HG03108 (cell line): ENCODE results near the gene FCER1G.

Source experiments
- ATAC-seq: cut with Tn5 transposase; IDR thresholded peaks from one replicate; pipeline ENCODE4 v1.9.1; 2021; ENCODE audit warnings: moderate library complexity; ENCODE audit not compliant: unreplicated experiment

The FCER1G gene

DNA sequence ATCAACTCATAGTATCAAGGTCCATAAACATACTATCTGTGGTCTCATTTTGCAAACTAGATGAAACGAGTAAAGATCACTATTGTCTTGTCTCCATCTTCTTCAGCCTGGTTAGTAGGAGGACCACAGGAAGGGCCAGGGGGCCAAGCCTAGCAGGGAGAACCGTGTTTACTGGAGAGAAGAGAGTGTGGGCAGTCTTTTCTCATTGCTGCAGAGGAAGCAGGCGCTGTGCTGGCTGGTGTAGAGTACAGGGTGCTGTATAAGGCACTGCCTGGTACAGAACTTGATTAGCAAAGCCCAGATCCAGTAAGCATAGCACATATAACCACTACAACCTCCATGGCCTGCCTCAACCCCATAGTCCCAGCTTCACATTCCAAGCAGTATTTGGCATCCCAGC lies 27.8 kb upstream of the FCER1G start:
- no peak for ATAC-seq

DNA sequence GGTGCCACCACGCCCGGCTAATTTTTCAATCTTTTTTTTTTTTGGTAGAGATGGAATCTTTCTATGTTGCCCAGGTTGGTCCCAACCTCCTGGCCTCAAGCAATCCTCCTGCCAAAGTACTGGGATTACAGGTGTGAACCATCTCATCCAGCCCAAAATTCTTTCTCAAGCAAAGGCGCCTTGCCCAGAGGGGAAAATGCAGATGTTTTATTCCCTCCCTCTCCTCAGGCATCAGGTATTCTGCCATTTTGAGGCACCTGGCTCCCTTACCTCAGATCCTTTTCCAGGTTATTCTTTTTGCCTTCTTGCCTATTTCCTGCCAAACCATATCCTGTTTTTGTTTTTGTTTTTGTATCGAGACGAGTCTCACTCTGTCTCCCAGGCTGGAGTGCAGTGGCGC lies 26.7 kb upstream of the FCER1G start:
- no peak for ATAC-seq

DNA sequence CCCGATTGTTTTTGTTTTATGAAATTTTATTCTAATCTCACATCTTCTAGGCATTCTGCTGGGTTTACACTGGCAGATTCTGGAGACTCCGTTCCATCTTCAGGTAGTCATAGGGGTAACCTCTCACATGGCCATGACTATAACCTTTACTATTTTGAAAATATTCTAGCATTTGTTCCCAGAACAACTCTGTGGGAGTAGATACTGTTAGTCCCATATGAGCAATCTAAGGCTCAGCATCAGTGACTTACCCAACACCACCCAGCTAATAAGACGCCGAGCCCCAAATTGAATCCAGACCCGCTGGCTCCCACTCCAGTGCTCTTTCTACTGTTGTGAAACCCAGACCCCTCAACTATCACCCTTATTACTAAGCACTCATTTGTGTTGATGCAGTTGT lies 26.1 kb upstream of the FCER1G start:
- ATAC-seq, result no peak

DNA sequence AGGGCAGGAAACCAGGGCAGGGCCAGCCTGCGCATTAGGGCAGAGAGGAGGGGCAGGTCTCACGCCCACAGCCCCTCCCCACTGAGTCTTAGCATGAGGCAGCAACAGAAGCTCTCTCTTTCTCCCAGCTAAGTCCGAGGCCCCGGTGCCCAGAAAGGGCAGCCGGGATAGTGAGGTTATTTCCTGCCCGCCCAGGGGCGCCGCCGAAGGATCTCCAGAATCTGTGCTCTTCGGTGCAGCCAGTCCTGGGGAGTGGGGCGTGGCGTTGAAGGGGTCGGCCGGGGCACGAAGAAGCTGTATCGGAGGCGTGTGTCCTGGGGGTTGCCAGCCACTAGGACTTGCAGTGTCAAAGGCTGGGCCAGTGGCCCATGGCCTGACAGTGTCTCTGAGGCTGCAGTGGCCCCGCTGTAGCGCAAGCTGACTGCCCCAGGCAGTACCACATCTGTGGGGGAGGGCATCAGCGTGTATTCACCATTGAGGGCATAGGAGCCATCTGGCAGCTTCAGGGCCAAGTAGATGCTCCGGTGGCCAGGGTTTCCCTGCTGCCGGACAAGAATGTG lies 24.1 kb upstream of the FCER1G start:
- ATAC-seq, result no peak

DNA sequence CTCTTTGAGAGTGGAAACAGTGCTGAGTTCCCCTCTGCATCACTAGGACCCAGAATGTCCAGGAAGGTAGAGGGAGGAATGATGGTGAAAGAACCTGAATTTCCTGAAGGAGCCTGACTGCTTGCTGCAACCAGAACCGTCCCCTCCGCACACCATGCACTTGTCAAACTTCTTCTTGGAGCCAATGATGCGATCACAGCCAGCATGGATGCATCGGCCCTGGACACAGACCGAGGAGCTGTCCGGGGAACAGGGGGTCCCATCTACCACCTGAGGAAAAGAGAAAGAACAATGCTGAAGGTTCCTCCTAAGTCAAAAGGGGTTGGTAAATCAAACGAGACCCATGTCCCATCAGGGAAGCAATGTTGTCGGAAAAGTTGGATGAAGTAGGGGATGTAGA lies 23.1 kb upstream of the FCER1G start:
- ATAC-seq, result no peak

DNA sequence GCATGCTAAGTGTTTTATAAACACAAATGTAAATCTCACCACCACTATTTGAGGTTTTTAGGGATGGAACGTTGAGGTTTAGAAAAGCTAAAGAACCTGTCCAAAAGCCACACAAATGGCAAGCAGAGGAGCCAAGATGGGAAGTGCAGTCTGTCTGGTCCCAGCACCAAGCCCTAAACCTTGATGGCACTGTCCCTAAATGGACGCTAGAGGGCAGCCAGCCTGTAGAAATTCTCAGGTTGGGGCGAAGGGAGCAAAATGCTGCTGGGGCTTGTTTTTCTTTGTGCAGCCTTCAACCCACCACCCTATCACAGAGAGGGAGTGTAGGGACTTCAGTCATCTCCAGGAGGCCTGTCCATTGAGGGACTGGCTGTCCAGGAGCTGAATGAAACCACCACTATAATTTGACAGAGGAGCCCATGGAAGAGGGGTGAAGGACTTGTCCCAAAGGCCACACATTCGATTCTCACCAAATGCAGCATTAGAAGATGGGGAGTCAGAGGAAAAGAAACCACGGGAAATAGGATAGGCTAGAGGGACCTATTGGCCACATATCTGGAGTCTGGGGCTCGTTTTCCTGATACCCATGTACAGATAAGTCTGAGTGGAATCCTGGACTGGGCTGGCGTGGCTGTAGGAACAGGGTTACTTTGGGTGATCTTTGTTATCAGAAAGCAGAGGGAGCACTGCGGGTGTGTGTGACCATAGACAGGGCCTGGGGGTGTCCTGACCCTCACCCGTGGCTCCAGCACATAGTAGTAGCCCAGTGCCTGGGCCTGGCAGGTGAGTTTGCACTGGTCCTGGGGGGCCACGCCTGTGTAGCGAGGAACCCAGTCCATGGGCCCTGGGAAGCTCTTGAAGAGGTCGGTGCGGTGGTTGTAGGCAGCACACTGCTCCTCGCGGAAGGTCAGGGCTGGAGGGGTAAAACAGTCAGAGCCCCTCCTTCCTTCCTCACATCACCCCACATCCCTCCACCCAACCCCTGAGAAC lies 22.3 kb upstream of the FCER1G start:
- ATAC-seq, result peak; percentile 60

DNA sequence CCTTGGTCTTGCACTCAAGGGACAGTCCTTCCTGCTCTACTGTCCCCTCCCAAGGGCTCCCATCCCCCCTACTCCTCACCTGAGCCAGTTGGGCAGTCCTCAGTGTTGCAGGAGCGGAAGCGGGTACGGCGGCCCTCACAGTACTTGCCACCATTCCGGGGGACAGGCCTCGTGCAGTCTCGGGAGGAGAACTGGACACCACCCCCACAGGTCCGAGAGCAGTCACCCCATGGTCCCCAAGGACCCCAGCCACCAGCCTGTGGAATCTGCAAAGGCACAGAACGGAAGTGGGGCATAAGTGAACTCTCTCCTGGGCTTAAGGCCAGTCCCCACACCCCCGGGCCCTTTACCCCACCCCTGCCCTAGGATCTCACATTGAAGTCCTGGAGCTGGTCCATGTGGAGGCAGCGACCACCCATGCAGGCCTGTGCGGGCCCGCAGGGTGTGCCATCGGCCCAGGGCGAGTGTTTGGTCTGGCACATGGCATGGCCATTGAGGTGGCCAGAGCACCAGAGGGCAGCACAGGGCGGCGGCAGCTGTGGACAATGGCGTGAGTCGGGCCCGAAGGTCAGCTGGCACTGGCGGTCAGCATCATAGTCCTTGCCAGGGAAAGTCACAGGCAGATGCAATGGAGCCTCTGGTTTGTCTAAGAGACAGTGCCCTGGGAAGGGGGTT lies 21.4 kb upstream of the FCER1G start:
- ATAC-seq, result no peak

DNA sequence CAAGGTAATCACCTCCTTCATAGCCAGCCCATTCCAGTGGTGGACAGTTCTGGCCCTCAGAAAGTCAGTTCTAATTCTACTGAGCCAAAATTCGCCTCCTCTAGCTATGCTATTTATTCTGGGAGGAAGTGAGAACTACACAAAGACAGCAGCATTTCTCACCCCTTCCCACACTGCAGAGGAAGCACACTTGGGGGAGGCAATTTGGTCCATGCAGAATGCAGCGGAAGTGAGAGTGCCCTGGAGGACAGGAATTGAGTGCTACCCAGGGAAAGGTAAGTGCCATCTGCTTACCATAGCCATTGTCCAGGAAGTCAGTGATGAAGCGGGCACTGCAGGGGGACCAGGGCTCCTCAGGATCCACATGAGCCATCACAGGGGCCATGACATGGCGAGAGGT lies 19.9 kb upstream of the FCER1G start:
- ATAC-seq, result peak; percentile 53

DNA sequence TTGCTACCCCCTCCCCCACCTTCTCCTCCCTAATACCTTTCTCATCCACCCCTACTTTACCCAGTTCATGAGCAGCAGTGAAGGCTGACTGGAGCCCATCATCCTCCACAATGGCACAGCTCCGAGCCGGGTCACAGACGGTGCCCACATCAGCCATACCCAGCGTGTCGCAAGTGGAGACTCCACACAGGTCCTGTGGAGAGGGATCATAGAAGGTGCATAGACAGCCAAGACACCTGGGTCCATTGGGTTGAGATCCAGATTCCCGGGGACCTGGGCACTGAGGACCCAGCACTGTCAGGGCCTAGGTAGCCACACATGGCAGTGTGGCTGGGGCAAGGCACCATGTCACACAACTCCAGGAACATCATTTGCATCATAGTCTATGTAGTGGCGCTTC lies 19.0 kb upstream of the FCER1G start:
- ATAC-seq, result no peak

DNA sequence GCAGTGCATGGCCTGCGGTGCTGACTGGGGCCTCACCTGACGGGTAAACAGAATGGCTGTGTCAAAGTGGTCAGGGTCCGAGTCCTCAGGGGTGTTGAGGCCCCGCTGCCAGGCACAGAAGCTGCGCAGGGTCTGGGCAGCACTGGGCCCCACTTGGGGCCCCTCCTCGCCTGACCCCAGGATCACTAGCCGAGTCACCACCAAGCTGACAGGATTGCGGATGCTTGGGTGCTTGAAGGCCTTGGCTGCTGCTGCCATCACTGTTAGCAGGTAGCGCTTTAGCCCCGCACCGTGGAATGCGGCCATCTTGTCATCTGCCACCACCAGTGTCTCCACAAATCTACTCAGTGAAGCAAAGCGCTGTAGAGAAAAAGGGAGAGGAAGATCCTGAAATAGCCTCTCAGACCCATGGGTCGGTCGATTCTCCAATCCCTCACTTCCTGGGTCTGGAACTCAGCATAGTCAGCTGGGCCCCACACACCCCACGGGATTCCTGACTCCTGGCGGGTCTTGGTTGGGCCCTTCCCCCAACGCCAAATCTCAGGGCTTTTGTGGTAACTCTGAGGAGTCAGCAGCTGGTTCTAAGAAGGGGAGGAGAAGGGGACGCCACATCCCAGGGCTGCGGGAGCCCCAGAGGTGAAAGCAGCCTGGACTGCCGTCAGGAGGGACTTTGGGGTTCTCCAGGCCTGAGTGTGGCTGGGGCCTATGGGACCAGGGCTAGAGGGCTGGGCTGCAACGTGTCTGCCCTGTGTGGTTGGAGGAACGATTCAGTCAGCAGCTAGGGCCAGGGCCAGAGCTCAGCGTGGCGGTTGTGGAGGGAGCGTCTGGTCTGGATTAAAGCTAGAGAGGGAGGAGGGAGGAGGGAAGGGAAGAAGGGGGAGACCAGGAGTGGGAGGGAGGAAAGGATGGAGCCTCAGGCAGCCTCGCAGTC lies 18.3 kb upstream of the FCER1G start:
- no peak for ATAC-seq

DNA sequence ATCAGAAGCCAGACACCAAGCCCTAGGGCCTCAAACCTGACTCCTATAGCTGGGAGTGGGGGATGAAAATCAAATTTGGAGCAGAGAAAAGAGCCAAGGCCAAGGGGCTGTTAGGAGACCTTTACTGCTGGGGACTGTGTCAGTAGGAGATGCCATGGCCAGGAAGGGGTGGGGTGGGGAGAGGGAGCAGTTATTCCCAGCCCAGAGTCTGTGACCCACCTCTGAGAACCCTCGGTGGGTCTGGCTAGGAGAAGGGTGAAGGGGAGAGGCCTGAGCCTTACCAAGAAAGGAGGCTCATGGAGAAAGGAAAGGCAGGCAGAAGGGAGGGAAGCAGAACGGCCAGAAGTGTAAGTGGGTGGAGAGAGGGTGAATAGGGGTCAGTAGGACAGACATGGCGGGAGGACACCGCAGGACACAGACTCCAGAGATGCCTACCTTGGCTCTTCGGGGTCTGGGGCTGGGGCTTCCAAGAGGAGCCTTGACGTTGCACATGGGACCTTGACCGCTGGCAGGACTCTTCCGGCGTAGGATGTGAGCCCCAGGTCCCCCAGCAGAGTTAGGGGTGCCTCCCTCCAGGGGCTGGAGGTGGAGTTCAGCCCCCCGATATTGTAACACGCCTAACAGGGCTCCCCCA lies 17.4 kb upstream of the FCER1G start:
- ATAC-seq, result no peak

DNA sequence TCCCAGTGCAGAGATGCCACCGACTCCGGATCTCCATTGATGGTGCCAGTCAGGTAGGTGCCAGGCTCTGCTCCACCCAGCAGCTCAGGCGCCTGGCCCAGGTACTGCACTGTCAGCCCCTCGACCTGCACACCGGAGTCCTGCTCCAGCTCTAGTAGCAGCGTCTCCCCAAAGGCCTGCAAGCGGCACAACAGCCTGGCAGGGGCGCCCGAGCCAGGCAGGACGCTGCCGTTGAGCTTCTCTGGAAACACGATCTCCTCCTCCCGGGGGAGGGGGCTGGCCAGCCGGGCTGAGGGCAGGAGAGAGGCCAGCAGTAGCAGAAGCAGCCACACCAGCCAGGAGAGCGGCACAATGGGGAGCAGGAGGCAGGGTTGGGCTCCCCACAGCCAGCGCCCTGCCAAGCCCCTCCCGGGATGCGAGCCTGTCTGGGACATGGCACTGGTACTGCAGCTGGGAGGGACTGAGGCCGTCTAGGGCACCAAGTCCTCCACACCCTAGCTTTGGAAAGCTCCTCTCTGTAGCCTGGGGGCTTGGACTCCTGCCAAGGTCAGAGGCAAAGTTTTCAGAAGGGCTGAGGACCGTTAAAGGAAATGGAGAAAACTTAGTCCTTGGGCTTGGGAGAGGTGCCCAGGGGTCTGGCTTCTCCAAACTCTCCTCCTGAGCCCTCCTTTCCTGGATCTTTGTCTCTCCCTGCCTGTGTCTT lies 16.8 kb upstream of the FCER1G start:
- no peak for ATAC-seq

DNA sequence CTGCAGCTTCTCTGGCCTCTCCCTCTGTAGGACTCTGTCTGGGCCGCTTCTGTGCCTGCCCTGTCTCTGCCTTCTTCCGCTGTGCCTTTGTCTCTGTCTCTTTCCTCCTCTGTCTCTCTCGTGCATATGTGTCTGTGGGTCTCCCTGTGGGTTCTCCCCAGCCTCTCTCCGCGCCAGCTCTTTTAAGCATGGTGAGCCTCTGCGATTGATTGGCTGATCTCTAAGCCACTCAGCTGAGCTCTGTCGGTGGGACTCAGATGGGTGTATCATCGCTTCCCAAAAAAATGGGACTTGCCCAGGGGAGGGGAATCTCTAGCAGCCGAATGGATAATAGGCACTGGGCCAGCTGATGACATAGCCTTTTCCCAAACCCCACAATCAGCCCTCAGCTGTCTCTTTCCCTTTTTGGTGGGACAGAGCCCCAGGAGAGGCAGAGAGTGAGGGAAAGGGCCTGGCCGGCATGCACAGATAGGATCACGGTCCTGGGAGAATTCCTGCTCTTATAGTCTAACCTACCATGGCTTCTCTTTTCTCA lies 16.1 kb upstream of the FCER1G start, which contains the start of gene ADAMTS4:
TSS of gene ADAMTS4 (minus strand) at position 158 of the 535 bp plus-strand sequence. CDS start 427 bp downstream, outside the sequence.
- ATAC-seq, result no peak

DNA sequence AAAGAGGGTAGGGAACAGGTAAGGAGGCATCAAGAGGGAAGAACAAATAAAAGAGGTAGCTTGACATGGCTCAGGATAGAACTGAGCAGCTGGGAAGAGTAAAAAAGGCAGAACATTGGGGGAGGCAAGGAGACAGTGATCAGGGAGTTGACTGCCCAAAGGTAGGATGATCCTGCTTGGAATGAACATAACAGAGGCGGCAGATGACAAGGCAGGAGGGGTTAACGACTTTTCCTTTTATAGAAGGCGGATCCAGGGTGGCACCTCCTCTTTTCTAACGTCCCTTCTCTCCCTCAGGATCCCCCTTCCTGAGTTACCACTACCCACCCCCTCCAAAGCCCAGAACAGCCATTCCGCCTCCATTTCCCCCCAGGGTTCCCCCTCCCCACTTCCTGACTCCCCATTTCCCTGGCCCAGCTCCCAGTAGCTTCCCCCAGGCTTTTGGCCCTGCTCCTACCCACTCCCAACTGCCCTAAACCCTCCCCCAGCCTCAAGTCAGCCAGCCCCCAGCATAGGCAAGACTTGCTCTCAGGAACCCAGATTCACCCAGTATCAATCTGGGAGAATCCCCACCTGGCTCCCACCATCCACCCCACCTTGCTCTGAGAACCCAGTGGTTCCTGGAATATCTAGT lies 15.5 kb upstream of the FCER1G start:
- no peak for ATAC-seq

DNA sequence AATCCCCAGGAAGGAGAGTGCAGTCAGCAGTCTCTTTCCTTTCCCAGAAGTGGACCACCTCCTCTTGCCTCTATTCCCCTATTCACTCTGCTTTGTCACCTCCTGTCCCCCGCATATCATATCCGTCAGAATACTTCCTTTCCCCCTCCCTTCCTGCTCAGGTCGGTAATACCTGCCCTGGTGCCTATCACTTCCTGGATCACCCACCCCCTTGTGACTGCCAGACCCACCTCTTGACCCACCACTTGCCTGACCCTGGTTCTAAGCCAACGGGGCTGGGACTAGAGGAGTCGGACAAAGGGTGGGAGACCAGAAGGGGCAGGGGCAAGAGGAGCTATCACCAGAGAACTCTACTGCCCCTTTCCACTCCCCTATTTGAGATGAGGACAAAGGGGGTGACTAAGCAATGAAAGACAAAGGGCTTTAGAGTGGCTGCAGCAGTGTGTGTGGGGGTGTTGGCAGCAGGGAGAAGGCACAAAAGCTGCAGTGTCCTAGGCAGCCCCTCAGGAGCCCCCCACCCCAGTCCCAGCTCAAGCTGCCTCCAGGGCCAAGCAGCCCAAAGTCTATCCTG lies 14.6 kb upstream of the FCER1G start:
- ATAC-seq, result no peak

DNA sequence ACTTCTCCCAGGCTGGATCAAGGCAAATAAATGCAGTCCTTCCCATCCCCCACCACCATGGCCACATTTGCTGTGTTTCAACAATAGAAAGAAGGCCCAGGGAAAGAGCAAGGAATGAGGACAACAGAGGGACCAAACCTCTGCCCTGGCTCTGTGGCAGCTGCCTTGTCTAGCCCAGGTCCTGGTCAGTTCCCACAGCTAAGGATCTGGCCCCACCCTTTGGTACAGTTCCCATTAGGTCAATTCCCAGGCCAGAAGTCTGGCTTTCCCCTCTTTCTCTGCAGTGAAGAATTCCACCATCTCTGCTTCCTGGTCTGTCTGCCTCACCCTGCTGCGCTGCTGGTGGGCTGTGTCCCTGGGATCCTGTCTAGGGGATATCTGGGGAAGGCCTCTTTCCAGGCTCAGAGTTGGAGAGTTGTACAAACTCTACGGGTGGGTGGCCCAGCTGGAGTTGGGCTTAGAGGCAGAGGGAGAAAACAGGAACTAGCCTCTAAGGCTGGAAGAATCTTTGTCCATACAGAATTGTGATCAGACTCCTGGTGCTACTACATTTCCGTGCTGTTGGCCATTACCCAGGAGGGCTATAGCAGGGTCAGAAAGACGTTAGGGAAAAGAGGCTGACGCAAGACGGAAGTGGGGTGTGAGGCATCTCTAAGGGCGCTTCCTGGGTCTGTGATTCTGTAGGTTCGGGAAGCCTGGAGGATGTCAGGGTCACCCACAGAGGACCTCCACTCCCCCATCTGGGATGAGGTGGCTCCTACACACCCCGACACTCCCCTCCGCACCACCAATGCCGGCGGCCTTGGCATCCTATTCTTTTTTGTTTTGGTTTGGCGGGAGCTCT lies 13.9 kb upstream of the FCER1G start:
- ATAC-seq, result no peak

DNA sequence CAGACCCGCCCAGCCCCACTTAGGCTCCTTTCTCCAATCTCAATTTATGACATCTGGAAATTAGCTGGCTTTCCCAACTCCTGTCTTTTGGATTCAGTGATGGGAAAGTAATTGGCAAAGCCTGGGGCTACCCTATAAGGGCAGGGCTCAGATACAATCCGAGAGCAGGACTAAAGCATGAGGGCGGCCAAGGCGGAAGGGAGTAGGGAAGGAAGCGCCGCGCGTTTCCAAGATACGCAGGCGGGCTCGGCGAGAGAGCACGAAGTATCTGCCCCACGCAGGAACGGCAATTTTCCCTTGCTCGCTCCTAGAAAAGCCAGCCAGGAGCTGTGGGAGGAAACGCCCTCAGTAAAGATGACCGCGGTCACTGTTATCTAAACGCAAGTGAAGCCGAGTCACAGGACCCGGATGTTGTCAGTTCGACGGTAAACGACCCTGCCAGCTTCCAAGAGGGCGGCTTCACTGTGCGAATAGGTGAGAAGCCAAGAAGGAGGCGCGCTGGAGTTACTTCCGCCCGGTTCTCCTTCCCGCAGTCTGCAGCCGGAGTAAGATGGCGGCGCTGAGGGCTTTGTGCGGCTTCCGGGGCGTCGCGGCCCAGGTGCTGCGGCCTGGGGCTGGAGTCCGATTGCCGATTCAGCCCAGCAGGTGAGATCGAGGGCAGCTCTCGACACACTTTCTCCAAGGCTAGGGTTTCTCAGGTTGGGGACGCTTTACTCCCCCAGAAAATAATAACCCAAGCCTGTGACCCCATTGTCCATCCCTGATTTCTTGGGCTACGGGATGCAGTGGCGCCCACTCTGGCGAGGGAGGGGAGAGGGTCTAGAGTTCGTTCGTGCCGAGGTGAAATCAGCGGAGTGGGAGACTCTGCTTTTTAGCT lies 13.0 kb upstream of the FCER1G start, which contains the start of gene NDUFS2:
TSS of gene NDUFS2 (plus strand) at position 532 of the 877 bp plus-strand sequence. CDS start at position 551, 19 bp downstream.
- ATAC-seq, result peak; percentile 96
